Caco-2 (cell line): Measurements from ENCODE around the gene SFT2D1. TPM values are rescaled to one million over a fixed set of nuclear protein-coding genes. Genes with fewer than 3 reads are reported as not detected.

ENCODE experiments used
- BruUV-seq: library from RNA; stranded (reverse); fragments of 400-500 nt; replicated peaks from 2 replicates; lab custom pipeline; 2021; lab: Mats Ljungman, UMichigan
- CTCF ChIA-PET: fragments of 300-600 bp; sonication (Branson Sonifier 250); formaldehyde crosslinking; loops from one replicate; lab custom pipeline; 2022; ENCODE audit warnings: antibody characterized with exemption; lab: Charles Lee
- POLR2A ChIA-PET: fragments of 300-600 bp; sonication (Branson Sonifier 250); formaldehyde crosslinking; loops from one replicate; lab custom pipeline; 2022; ENCODE audit warnings: antibody characterized with exemption; lab: Charles Lee
- DNase-seq, 2 experiments: peaks; one replicate each; pipeline versions ENCODE4 v3.0.0 to v3.0.0-alpha.2; 2020 to 2022
- H3K27me3 ChIP-seq: replicated peaks from 2 replicates; pipeline ENCODE4 v1.6.0; 2011; ENCODE audit warnings: low read length; ENCODE audit not compliant: control insufficient read depth, insufficient read depth
- H3K36me3 ChIP-seq: 2 replicates; pipeline ENCODE4 v1.5.1; 2011; ENCODE audit warnings: low read length; ENCODE audit not compliant: control insufficient read depth, insufficient read depth
- H3K4me1 ChIP-seq: fragments of 250-450 bp; sonication (Bioruptor Pico); 2 replicates; pipeline ENCODE4 v1.5.1; 2020; ENCODE audit warnings: mild to moderate bottlenecking
- H3K4me3 ChIP-seq: 2 replicates; pipeline ENCODE4 v1.5.1; 2011; ENCODE audit warnings: low read depth, mild to moderate bottlenecking, control low read depth, low read length
- H3K9me3 ChIP-seq: fragments of 250-450 bp; sonication (Bioruptor Pico); 2 replicates; pipeline ENCODE4 v1.5.1; 2020; ENCODE audit warnings: mild to moderate bottlenecking, moderate library complexity
- H3K27ac Mint-ChIP-seq: one replicate; pipeline ENCODE4 v1.8.0; 2022; ENCODE audit warnings: mixed read lengths; ENCODE audit not compliant: unreplicated experiment
- H3K27me3 Mint-ChIP-seq: one replicate; pipeline ENCODE4 v1.8.0; 2022; ENCODE audit warnings: mixed read lengths; ENCODE audit not compliant: insufficient read depth, unreplicated experiment
- H3K36me3 Mint-ChIP-seq: one replicate; pipeline ENCODE4 v1.8.0; 2022; ENCODE audit warnings: mild to moderate bottlenecking, mixed read lengths; ENCODE audit not compliant: insufficient read depth, unreplicated experiment
- H3K4me1 Mint-ChIP-seq: one replicate; pipeline ENCODE4 v1.8.0; 2022; ENCODE audit warnings: low read depth, mixed read lengths; ENCODE audit not compliant: unreplicated experiment
- H3K4me3 Mint-ChIP-seq: one replicate; pipeline ENCODE4 v1.8.0; 2022; ENCODE audit warnings: mild to moderate bottlenecking, moderate library complexity, mixed read lengths; ENCODE audit not compliant: unreplicated experiment
- H3K9me3 Mint-ChIP-seq: one replicate; pipeline ENCODE4 v1.8.0; 2022; ENCODE audit warnings: mixed read lengths; ENCODE audit not compliant: unreplicated experiment
- intact Hi-C: fragments of 100-400 bp; cut with micrococcal nuclease; formaldehyde crosslinking; loops from one replicate; pipeline ENCODE4 v1.10.0; 2022; ENCODE audit not compliant: unreplicated experiment
- total RNA-seq: library from RNA; stranded (reverse); gene quantifications from 2 replicates; pipeline ENCODE4 v1.2.3, GENCODE V29; 2022
- TF ChIP-seq, protein P1 (sequence below), 2 experiments: fragments of 200-600 bp in 1 of 2; IDR thresholded peaks; 1 replicate in 1 of 2; 2 replicates in 1 of 2; pipeline versions ENCODE4 v1.5.1 to v1.8.0; 2011 to 2022; ENCODE audit warnings: antibody characterized with exemption in 1 of 2, control low read depth in 1 of 2, inconsistent platforms in 1 of 2, low read depth in 1 of 2, low read length in 1 of 2, mild to moderate bottlenecking in 1 of 2, moderate library complexity in 1 of 2; ENCODE audit not compliant: insufficient read depth in 1 of 2, severe bottlenecking in 1 of 2, unreplicated experiment in 1 of 2

The SFT2D1 gene
- total RNA-seq, 1 experiment from 2014 or later, result 48.1 TPM

- POLR2A ChIA-PET, result no interaction called here
- H3K36me3 Mint-ChIP-seq, result no peaks in the 10 kb centered on the region
- H3K9me3 ChIP-seq, result no peaks in the 10 kb centered on the region
- no peaks in the 10 kb centered on the region for H3K4me1 Mint-ChIP-seq
- H3K27ac Mint-ChIP-seq, result no peak overlapping the region
- H3K9me3 Mint-ChIP-seq, result no peaks in the 10 kb centered on the region
- no peaks in the 10 kb centered on the region for H3K27me3 Mint-ChIP-seq
- TF ChIP-seq, protein P1, sequence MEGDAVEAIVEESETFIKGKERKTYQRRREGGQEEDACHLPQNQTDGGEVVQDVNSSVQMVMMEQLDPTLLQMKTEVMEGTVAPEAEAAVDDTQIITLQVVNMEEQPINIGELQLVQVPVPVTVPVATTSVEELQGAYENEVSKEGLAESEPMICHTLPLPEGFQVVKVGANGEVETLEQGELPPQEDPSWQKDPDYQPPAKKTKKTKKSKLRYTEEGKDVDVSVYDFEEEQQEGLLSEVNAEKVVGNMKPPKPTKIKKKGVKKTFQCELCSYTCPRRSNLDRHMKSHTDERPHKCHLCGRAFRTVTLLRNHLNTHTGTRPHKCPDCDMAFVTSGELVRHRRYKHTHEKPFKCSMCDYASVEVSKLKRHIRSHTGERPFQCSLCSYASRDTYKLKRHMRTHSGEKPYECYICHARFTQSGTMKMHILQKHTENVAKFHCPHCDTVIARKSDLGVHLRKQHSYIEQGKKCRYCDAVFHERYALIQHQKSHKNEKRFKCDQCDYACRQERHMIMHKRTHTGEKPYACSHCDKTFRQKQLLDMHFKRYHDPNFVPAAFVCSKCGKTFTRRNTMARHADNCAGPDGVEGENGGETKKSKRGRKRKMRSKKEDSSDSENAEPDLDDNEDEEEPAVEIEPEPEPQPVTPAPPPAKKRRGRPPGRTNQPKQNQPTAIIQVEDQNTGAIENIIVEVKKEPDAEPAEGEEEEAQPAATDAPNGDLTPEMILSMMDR (IDR thresholded peaks at IDR 0.05; ENCODE audit: insufficient read depth in 1 of 2, low read depth in 1 of 2, low read length in 1 of 2, severe bottlenecking in 1 of 2, unreplicated experiment in 1 of 2), result no peak
- intact Hi-C loops, result no loop called here
- no peaks in the 10 kb centered on the region for H3K4me1 ChIP-seq
- no peaks in the 10 kb centered on the region for H3K27me3 ChIP-seq
- CTCF ChIA-PET, result no interaction called here
- H3K4me3 ChIP-seq, result no peak overlapping the region
- H3K36me3 ChIP-seq, result no peaks in the 10 kb centered on the region; the same call in none of the 2 replicates
- no peak overlapping the region for H3K4me3 Mint-ChIP-seq
- no TSS peak for BruUV-seq
- DNase-seq, result no peak
Measured at GRCh38 chr6:166366921-166367320, 24.6 kb upstream of the SFT2D1 start.

- BruUV-seq, result no TSS peak
Measured at GRCh38 chr6:166365806-166366205, 23.5 kb upstream of the SFT2D1 start.

GRCh38 chr6:166365221-166365620, 22.9 kb upstream of the SFT2D1 start:
- Histone ChIP-seq H3K4me1 (no peaks in the 10 kb centered on the region), H3K27me3 (no peaks in the 10 kb centered on the region), H3K9me3 (no peaks in the 10 kb centered on the region), H3K36me3 (no peaks in the 10 kb centered on the region; the same call in none of the 2 replicates), H3K4me3 (no peak overlapping the region)
- Mint-ChIP-seq H3K9me3 (no peaks in the 10 kb centered on the region), H3K4me3 (no peak overlapping the region), H3K36me3 (no peaks in the 10 kb centered on the region), H3K27ac (no peak overlapping the region), H3K27me3 (no peaks in the 10 kb centered on the region), H3K4me1 (no peaks in the 10 kb centered on the region)
- DNase-seq, result no peak
- no TSS peak for BruUV-seq
- intact Hi-C loops, result no loop called here
- ChIA-PET POLR2A (no interaction called here), CTCF (no interaction called here)
- TF ChIP-seq, protein P1 (IDR thresholded peaks at IDR 0.05; ENCODE audit: insufficient read depth in 1 of 2, low read depth in 1 of 2, low read length in 1 of 2, severe bottlenecking in 1 of 2, unreplicated experiment in 1 of 2), result no peak

More at GRCh38 chr6:166365806-166366205, 23.5 kb upstream of the SFT2D1 start:
- H3K9me3 Mint-ChIP-seq, result no peaks in the 10 kb centered on the region
- no peaks in the 10 kb centered on the region for H3K27me3 Mint-ChIP-seq
- intact Hi-C loops, result no loop called here
- no peak for DNase-seq
- TF ChIP-seq, protein P1 (IDR thresholded peaks at IDR 0.05; ENCODE audit: insufficient read depth in 1 of 2, low read depth in 1 of 2, low read length in 1 of 2, severe bottlenecking in 1 of 2, unreplicated experiment in 1 of 2), result no peak
- Histone ChIP-seq H3K4me1 (no peaks in the 10 kb centered on the region), H3K4me3 (no peak overlapping the region), H3K36me3 (no peaks in the 10 kb centered on the region; the same call in none of the 2 replicates), H3K9me3 (no peaks in the 10 kb centered on the region), H3K27me3 (no peaks in the 10 kb centered on the region)
- no peak overlapping the region for H3K27ac Mint-ChIP-seq
- CTCF ChIA-PET, result no interaction called here
- H3K36me3 Mint-ChIP-seq, result no peaks in the 10 kb centered on the region
- POLR2A ChIA-PET, result no interaction called here
- no peak overlapping the region for H3K4me3 Mint-ChIP-seq
- no peaks in the 10 kb centered on the region for H3K4me1 Mint-ChIP-seq
